PC-9 (cell line): ENCODE data around the gene CDK9.

Experiments used
- CTCF ChIP-seq: fragments of 200-600 bp; sonication (generic); conservative IDR thresholded peaks from 2 replicates; pipeline ENCODE4 v1.6.1; 2017; ENCODE audit warnings: mixed run types, antibody characterized with exemption, mild to moderate bottlenecking, moderate library complexity
- EZH2 ChIP-seq: fragments of 200-600 bp; sonication (generic); IDR thresholded peaks from 2 replicates; pipeline ENCODE4 v1.8.0; 2017; ENCODE audit warnings: antibody characterized with exemption, low read depth

- TF ChIP-seq CTCF, result no peak
- TF ChIP-seq EZH2, result no peak
Observed at GRCh38 chr9:127761061-127761460, 24.8 kb upstream of the CDK9 start.
